GM12873 (cell line): ENCODE data around the gene CIB4.

Experiments used
- CTCF ChIP-seq: IDR thresholded peaks from 2 replicates; pipeline ENCODE4 v1.5.1; 2012; ENCODE audit warnings: low read depth, mild to moderate bottlenecking, moderate library complexity, low read length, control low read depth; ENCODE audit not compliant: insufficient read depth; ENCODE audit errors: missing control alignments

CIB4 gene

GRCh38 chr2:26631401-26632170, 9.6 kb downstream of the CIB4 start:
- no peak for TF ChIP-seq CTCF

- TF ChIP-seq CTCF, result no peak
Measured at GRCh38 chr2:26630669-26631360, 10.4 kb downstream of the CIB4 start.

GRCh38 chr2:26630235-26630634, 10.9 kb downstream of the CIB4 start:
- no peak for TF ChIP-seq CTCF

GRCh38 chr2:26629751-26630150, 11.4 kb downstream of the CIB4 start:
- no peak for TF ChIP-seq CTCF

DNA sequence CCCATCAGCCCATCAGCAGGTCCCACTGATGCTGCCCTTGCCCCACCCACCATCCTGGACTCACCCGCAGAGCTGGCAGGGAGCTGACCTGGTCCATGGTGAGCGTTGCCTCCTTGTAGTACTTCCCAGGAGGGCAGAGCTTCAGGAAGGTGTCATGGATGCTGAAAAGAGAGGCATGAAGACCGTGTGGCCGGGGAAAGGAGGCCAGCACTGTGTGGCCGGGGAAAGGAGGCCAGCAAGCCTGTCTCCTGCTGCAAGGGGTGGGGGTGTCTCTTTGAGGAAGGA, 11.9 kb downstream of the CIB4 start:
- no peak for TF ChIP-seq CTCF

GRCh38 chr2:26628561-26629345, 12.4 kb downstream of the CIB4 start:
- TF ChIP-seq CTCF, result no peak
